Islet of Langerhans (tissue), 1 donor: Measurements from ENCODE around the gene CAAP1.
"Not testable (repeated sequence)": the region's sequence is repeated elsewhere in the genome, so short reads cannot be mapped to it uniquely, and the experiment has no call there.

Experiments used
- FAIRE-seq: peaks from one replicate; lab custom pipeline; 2011; peaks lifted over from hg19 to GRCh38; lab: Jason Lieb, UNC

CAAP1 gene

GRCh38 chr9:26828391-26828955, 64.1 kb downstream of the CAAP1 start:
- FAIRE-seq, result not testable (repeated sequence)

DNA sequence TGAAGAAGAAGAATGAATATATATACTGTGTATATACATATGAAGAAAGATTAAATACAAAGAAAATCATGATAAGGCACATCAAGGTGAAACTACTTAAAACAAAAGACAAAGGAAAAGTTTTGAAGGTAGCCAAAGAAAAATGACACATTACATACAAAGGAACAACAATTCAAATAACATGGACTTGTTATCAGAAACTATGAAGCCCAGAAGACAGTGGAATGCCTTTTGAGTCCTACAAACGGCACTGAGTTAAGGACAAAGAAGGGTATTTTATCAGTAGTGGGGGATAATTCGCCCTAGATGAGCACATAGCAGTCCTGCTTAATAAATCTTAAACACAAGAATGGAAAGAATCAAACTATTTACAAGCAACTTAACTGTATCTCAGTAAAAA, 77.8 kb downstream of the CAAP1 start:
- FAIRE-seq, result no peak

- no peak for FAIRE-seq
Measured at GRCh38 chr9:26813247-26813646, 79.4 kb downstream of the CAAP1 start.

- no peak for FAIRE-seq
Measured at GRCh38 chr9:26812217-26812616, 80.4 kb downstream of the CAAP1 start.

- no peak for FAIRE-seq
Measured at GRCh38 chr9:26811106-26811505, 81.5 kb downstream of the CAAP1 start.

- FAIRE-seq, result no peak
Measured at GRCh38 chr9:26809795-26810194, 82.8 kb downstream of the CAAP1 start.

GRCh38 chr9:26807161-26807560, 85.4 kb downstream of the CAAP1 start:
- FAIRE-seq, result no peak

DNA sequence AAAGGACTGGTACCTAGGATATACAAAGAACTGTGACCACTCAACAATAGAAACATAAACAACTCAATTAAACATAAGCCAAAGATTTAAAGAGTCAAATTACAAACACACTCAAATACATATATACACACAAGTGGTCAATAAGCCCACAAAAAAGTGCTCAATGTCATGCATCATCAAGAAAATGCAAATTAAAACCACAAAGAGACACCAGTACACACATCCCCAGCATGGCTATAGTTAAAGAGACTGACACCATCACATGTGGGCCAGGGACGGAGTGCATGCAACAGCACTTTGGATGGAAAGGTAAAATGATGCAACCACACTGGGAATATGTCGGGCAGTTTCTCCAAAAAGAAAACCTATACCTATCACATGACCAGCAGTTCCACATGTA, 89.7 kb downstream of the CAAP1 start:
- no peak for FAIRE-seq

GRCh38 chr9:26801772-26802171, 90.8 kb downstream of the CAAP1 start:
- FAIRE-seq, result no peak

DNA sequence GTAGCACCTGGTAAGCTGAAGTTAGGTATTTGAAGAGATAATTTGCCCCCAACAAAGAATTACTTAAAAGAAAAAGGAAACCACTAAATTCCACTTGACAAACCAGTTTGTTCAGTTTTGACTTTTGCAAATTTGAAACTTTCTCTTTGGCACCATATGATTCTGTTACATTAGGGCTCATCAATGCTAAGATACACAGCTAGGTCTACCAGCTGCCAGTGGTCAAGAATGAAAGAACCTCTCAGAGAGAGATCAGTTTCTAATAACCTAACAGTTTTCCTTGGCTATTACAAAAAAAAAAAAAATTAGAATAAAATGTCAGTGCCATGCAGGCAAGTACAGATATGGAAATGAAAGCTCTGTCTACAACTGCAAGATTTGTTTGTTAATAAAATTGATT, 92.3 kb downstream of the CAAP1 start:
- no peak for FAIRE-seq

DNA sequence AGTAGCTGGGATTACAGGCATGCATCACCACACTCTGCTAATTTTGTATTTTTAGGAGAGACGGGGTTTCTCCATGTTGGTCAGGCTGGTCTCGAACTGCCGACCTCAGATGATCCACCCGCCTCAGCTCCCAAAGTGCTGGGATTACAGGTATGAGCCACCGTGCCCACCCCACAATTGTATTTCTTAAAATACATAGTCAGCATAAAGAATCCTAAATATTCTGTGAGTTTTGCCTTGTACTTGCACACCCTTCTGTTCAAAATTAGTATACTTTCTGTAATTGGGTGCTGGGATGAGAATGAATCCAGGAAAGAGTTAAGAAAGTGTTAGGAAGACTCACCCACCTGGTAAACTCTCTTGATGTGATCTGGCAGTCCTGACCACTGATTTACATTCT, 101.3 kb downstream of the CAAP1 start:
- FAIRE-seq, result no peak
